K562 (cell line): ENCODE results near the gene PAQR7. TPM values are rescaled to one million over a fixed set of nuclear protein-coding genes. Genes with fewer than 3 reads are reported as not detected.

Experiments used
- ATAC-seq: fragments of 200-7000 bp; cut with Tn5 transposase; 3 replicates; pipeline ENCODE4 v1.9.1; 2020; ENCODE audit warnings: moderate library complexity
- BruUV-seq: library from RNA; stranded (reverse); fragments of 400-500 nt; replicated peaks from 2 replicates; lab custom pipeline; 2021; lab: Mats Ljungman, UMichigan
- CTCF ChIA-PET: fragments of 300-600 bp; formaldehyde crosslinking; extraction: SDS; loops from one replicate; lab custom pipeline; 2021; ENCODE audit warnings: low intra/inter-chr PET ratio; lab: Yijun Ruan, JAX
- POLR2A ChIA-PET: fragments of 300-600, 350-650 bp; sonication (Branson Sonifier 250); formaldehyde crosslinking; extraction: SDS; loops from one replicate; lab custom pipeline; 2021; ENCODE audit warnings: antibody characterized with exemption, inconsistent platforms; lab: Yijun Ruan, JAX
- DNase-seq, 4 experiments: peaks; one replicate each; pipeline versions ENCODE4 v3.0.0 to v3.0.0-alpha.2; 2011 to 2018; ENCODE audit warnings: low spot score in 3 of 4, mixed read lengths in 3 of 4; ENCODE audit errors: extremely low read depth in 1 of 4
- FAIRE-seq: peaks from 2 replicates; lab custom pipeline; 2011; peaks lifted over from hg19 to GRCh38; lab: Jason Lieb, UNC
- H2AFZ ChIP-seq: 2 replicates; pipeline ENCODE4 v1.6.0; 2011; ENCODE audit warnings: low read depth, low read length, control low read depth, inconsistent platforms
- H3K27ac ChIP-seq: fragments of 200-600 bp; 3 replicates; pipeline ENCODE4 v1.8.0; 2011; ENCODE audit warnings: low read depth, mild to moderate bottlenecking, control low read depth, inconsistent platforms, low read length, moderate library complexity, mixed read lengths; ENCODE audit errors: extremely low read depth
- H3K27me3 ChIP-seq, 2 experiments: fragments of 300-600 bp in 1 of 2; 2 replicates in 1 of 2; 3 replicates in 1 of 2; pipeline versions ENCODE4 v1.6.0 to v1.8.0; 2011; ENCODE audit warnings: inconsistent platforms in 2 of 2, low read length in 2 of 2, mild to moderate bottlenecking in 1 of 2, mixed read lengths in 1 of 2, moderate library complexity in 1 of 2; ENCODE audit not compliant: control insufficient read depth in 2 of 2, insufficient read depth in 2 of 2
- H3K36me3 ChIP-seq: fragments of 300-600 bp; 3 replicates; pipeline ENCODE4 v1.8.0; 2011; ENCODE audit warnings: mild to moderate bottlenecking, low read length, inconsistent platforms; ENCODE audit not compliant: control insufficient read depth, insufficient read depth
- H3K4me1 ChIP-seq, 2 experiments: fragments of 200-600 bp in 1 of 2; replicated peaks in 1 of 2; 2 replicates in 1 of 2; 3 replicates in 1 of 2; pipeline versions ENCODE4 v1.5.1 to v1.8.0; 2011; ENCODE audit warnings: inconsistent platforms in 2 of 2, low read length in 2 of 2, mild to moderate bottlenecking in 1 of 2, mixed read lengths in 1 of 2, moderate library complexity in 1 of 2; ENCODE audit not compliant: control insufficient read depth in 2 of 2, insufficient read depth in 2 of 2
- H3K4me2 ChIP-seq: 2 replicates; pipeline ENCODE4 v1.6.1; 2011; ENCODE audit warnings: low read length, control low read depth, inconsistent platforms, mixed read lengths; ENCODE audit not compliant: insufficient read depth
- H3K4me3 ChIP-seq: fragments of 200-600 bp; sonication (generic), shearing (Covaris generic); 2 replicates; pipeline ENCODE4 v1.5.1; 2016; ENCODE audit warnings: control low read depth, inconsistent platforms
- H3K79me2 ChIP-seq: fragments of 200-600 bp; 3 replicates; pipeline ENCODE4 v1.8.0; 2011; ENCODE audit warnings: low read length, inconsistent platforms; ENCODE audit not compliant: control insufficient read depth, insufficient read depth
- H3K9ac ChIP-seq, 2 experiments: 2 replicates each; pipeline versions ENCODE4 v1.6.0 to v1.6.1; 2011; ENCODE audit warnings: low read depth in 2 of 2, low read length in 2 of 2, control low read depth in 1 of 2, inconsistent platforms in 1 of 2, mild to moderate bottlenecking in 1 of 2, mixed read lengths in 1 of 2; ENCODE audit not compliant: insufficient read depth in 1 of 2
- H3K9me1 ChIP-seq: one replicate; pipeline ENCODE4 v1.6.0; 2011; ENCODE audit warnings: inconsistent platforms, mild to moderate bottlenecking, low read length, moderate library complexity; ENCODE audit not compliant: control insufficient read depth, insufficient read depth
- H3K9me3 ChIP-seq: replicated peaks from 2 replicates; pipeline ENCODE4 v1.5.1; 2011; ENCODE audit warnings: low read depth, low read length, inconsistent platforms; ENCODE audit not compliant: control insufficient read depth, insufficient read depth
- H4K20me1 ChIP-seq: replicated peaks from 2 replicates; pipeline ENCODE4 v1.6.1; 2011; ENCODE audit warnings: low read length, inconsistent platforms, mixed read lengths; ENCODE audit not compliant: control insufficient read depth, insufficient read depth
- HNRNPK ChIP-seq: fragments of 200-400 bp; formaldehyde crosslinking; IDR thresholded peaks from one replicate; pipeline ENCODE4 v1.6.1; 2018; ENCODE audit warnings: mild to moderate bottlenecking, low read depth, low read length; ENCODE audit not compliant: poor library complexity, severe bottlenecking
- MNT ChIP-seq, 2 experiments: fragments of 450-650 bp; conservative IDR thresholded peaks; 2 replicates each; pipeline ENCODE4 v1.6.1; 2017; ENCODE audit warnings: mild to moderate bottlenecking in 2 of 2, moderate library complexity in 2 of 2
- PHB ChIP-seq: fragments of 250-450 bp; sonication (Bioruptor Pico); IDR thresholded peaks from 2 replicates; pipeline ENCODE4 v1.5.0; 2021
- SRSF3 ChIP-seq: fragments of 200-400 bp; formaldehyde crosslinking; IDR thresholded peaks from 2 replicates; pipeline ENCODE4 v1.6.1; 2016; ENCODE audit warnings: mild to moderate bottlenecking, low read length, moderate library complexity; ENCODE audit not compliant: insufficient read depth
- TAF9B ChIP-seq: fragments of 450-650 bp; IDR thresholded peaks from 2 replicates; pipeline ENCODE4 v1.6.1; 2018; ENCODE audit warnings: mild to moderate bottlenecking; ENCODE audit not compliant: partially characterized antibody
- ZBED1 ChIP-seq: IDR thresholded peaks from 2 replicates; pipeline ENCODE4 v1.6.1; 2014
- ZBTB11 ChIP-seq, 3 experiments: fragments of 200-800 bp in 1 of 3; fragments of 250-450 bp in 1 of 3; fragments of 450-650 bp in 1 of 3; sonication (Bioruptor Pico) in 1 of 3; sonication (Bioruptor generic) in 1 of 3; formaldehyde crosslinking in 1 of 3; IDR thresholded peaks; 2 replicates each; pipeline versions ENCODE4 v1.6.1 to v1.8.0; 2016 to 2022; ENCODE audit warnings: mild to moderate bottlenecking in 2 of 3, missing genetic modification characterization in 2 of 3, missing compliant biosample characterization in 1 of 3, moderate library complexity in 1 of 3
- ZBTB7A ChIP-seq: IDR thresholded peaks from 2 replicates; pipeline ENCODE4 v1.6.1; 2011; ENCODE audit warnings: low read depth, mild to moderate bottlenecking, low read length, moderate library complexity, borderline replicate concordance; ENCODE audit not compliant: control insufficient read depth
- ZFPM2 ChIP-seq: fragments of 250-450 bp; sonication (Bioruptor Pico); IDR thresholded peaks from 2 replicates; pipeline ENCODE4 v1.5.1; 2022; ENCODE audit warnings: mild to moderate bottlenecking
- ZNF766 ChIP-seq: fragments of 200-800 bp; sonication (Bioruptor generic); conservative IDR thresholded peaks from 2 replicates; pipeline ENCODE4 v1.6.1; 2016; ENCODE audit warnings: missing genetic modification characterization, missing compliant biosample characterization
- WGBS: fragments of 100-300 bp; shearing (Covaris generic); methylation state at CpG from one replicate; pipeline ENCODE4 v1.1.6; 2016; ENCODE audit warnings: low coverage, mixed read lengths; ENCODE audit not compliant: insufficient coverage; ENCODE audit errors: missing lambda C conversion rate; 5-methylcytosine and 5-hydroxymethylcytosine counted together
- in situ Hi-C: fragments of 300-500 bp; cut with MboI; formaldehyde crosslinking; loops from 4 replicates; pipeline ENCODE4 v1.15.0; 2018; ENCODE audit warnings: inconsistent platforms, mixed read lengths
- intact Hi-C: fragments of 100-400 bp; cut with micrococcal nuclease; formaldehyde crosslinking; loops from 2 replicates; pipeline ENCODE4 v1.14.2; 2022
- polyA plus RNA-seq, 8 experiments: library from polyadenylated mRNA; depleted of rRNA in 4 of 8; stranded (reverse) in 5 of 8; unstranded in 3 of 8; fragments of >200 nt; fragmentation: Nextera tagmentation in 2 of 8; fragmentation: Illumina TruSeq in 1 of 8; extraction: Ambion mirVana in 2 of 8; extraction: Trizol in 1 of 8; gene quantifications; 2 replicates each; pipeline versions ENCODE4 v1.2.1 to v1.2.3, GENCODE V29; 2011 to 2014; ENCODE audit warnings: inconsistent platforms in 1 of 8, missing spikeins in 1 of 8
- total RNA-seq, 7 experiments: library from RNA; depleted of rRNA in 6 of 7; stranded (reverse); fragments of >200 nt in 6 of 7; fragmentation: Illumina TruSeq in 2 of 7; extraction: Trizol in 2 of 7; gene quantifications; 2 replicates each; pipeline versions ENCODE4 v1.2.1 to v1.2.3, GENCODE V29; 2011 to 2021; ENCODE audit warnings: low replicate concordance in 1 of 7
- TF ChIP-seq, protein P1 (sequence below), 3 experiments: fragments of 200-800 bp in 1 of 3; sonication (Bioruptor generic) in 1 of 3; sonication (generic) in 1 of 3; formaldehyde crosslinking in 1 of 3; IDR thresholded peaks; 2 replicates each; pipeline versions ENCODE4 v1.6.1 to v1.8.0; 2016 to 2022; ENCODE audit warnings: mild to moderate bottlenecking in 2 of 3, missing compliant biosample characterization in 2 of 3, missing genetic modification characterization in 2 of 3, missing genetic modification reagents in 1 of 3

PAQR7 gene
- total and polyA plus RNA-seq, 9 of the 15 experiments (the other 6 are each of a cell fraction or from before 2014, with no cell fraction given), result 1.1 to 5.2 (median 2.6) TPM

DNA sequence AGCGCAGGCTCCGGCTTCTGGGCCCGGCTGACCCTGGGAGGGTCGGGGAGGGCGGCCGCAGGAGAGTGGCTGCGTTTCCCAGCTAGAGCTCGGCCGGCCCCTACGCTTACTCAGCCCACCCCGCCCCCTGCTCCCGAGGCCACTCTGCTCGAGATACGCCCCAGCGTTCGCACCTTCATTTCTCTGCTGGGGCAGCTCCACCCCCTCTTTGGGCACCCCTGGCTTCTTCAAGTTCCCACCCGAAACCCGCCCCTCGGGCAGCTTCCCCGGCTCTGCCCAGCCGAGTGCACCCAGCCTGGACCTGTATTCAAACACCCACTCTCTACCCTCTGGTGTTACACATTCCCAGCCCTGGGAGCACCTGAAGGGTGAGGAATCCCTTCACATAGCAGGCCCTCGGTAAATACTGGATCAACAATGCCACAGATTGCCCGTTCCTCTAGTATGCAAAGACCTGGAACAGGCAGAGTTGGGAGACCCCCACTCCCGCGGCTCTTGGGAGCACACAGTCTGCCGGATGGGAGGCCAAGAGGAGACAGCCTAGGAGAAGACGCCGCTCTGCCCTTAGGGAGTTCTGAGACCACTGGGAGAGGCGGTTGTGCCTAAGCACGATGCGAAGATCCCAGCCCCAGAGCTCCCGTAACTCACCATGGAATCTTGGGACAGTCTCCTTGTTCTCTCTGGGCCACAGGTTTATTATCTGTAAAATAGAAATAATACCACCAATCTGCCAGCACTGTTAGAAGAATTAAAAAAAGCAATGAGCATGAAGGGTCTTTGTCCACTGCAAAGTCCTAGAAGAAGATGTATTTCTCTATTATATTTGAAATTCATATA is 566 bp upstream of the PAQR7 start:
- peak overlapping the region; percentile 81 for H3K4me2 ChIP-seq
- 56% methylated on average over 19 of the region's 32 CpGs for WGBS
- H3K4me3 ChIP-seq, result peak overlapping the region; percentile 51
- FAIRE-seq (no peak), ATAC-seq (peak; percentile 72), DNase-seq (peak in 3 of 4 experiments; percentile 77 to 92 (median 89))
- CTCF ChIA-PET, result interaction anchor here (0.6 to 1.1 kb wide), 2 partner anchors 42 to 122 kb away, joined by 3 to 4 read pairs; no protein-coding TSS in a partner anchor
- H4K20me1 ChIP-seq, result no peaks in the 10 kb centered on the region
- in situ Hi-C loops (no loop called here), intact Hi-C loops (no loop called here)
- H3K36me3 ChIP-seq, result no peaks in the 10 kb centered on the region
- H3K9ac ChIP-seq, result peak overlapping the region; percentile 63 to 92; a peak in 3 of 4 replicates
- H2AFZ ChIP-seq, result peak overlapping the region; percentile 88
- H3K27ac ChIP-seq, result peak overlapping the region; percentile 77
- H3K9me1 ChIP-seq, result no peaks in the 10 kb centered on the region
- POLR2A ChIA-PET, result interaction anchor here (0.7 to 2.2 kb wide), 15 partner anchors 8 to 252 kb away, joined by 3 to 6 read pairs (median 4); partner anchors contain the start of gene PAFAH2
- no peaks in the 10 kb centered on the region for H3K9me3 ChIP-seq
- H3K4me1 ChIP-seq, result peaks cover 49 to 55% of the 10 kb centered on the region in 2 experiments
- H3K79me2 ChIP-seq, result peaks cover 10% of the 10 kb centered on the region; the same call in 2 of the 3 replicates
- no peaks in the 10 kb centered on the region for H3K27me3 ChIP-seq
- no TSS peak for BruUV-seq
- TF ChIP-seq ZFPM2 (CRISPR knock-in tag), result no peak
- TF ChIP-seq HNRNPK, result no peak
- no peak for TF ChIP-seq PHB (CRISPR knock-in tag)
- TF ChIP-seq TAF9B, result no peak
- peak in 1 of 3 experiments; percentile 4; a peak in 1 of 6 replicates for TF ChIP-seq ZBTB11 (CRISPR knock-in tag; IDR thresholded peaks at IDR 0.05)
- TF ChIP-seq SRSF3, result no peak
- TF ChIP-seq, protein P1, sequence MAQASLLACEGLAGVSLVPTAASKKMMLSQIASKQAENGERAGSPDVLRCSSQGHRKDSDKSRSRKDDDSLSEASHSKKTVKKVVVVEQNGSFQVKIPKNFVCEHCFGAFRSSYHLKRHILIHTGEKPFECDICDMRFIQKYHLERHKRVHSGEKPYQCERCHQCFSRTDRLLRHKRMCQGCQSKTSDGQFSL (CRISPR knock-in tag; IDR thresholded peaks at IDR 0.05), result no peak
- TF ChIP-seq, protein P1 (tag; IDR thresholded peaks at IDR 0.05), result no peak
- TF ChIP-seq ZBTB7A, result peak; percentile 26; the same call in 1 of the 2 replicates
- TF ChIP-seq ZNF766 (CRISPR knock-in tag), result no peak
- TF ChIP-seq MNT (conservative IDR thresholded peaks at IDR 0.05), result peak in 1 of 2 experiments; percentile 10; a peak in 1 of 4 replicates
- TF ChIP-seq ZBED1, result no peak
